ENCODE data around the gene TMEM59L. TPM values are rescaled to one million over a fixed set of nuclear protein-coding genes. Genes with fewer than 3 reads are reported as not detected.

Gene TMEM59L
- total RNA-seq, 2 donors from 2014 or later, result 3.2 to 6.5 TPM

DNA sequence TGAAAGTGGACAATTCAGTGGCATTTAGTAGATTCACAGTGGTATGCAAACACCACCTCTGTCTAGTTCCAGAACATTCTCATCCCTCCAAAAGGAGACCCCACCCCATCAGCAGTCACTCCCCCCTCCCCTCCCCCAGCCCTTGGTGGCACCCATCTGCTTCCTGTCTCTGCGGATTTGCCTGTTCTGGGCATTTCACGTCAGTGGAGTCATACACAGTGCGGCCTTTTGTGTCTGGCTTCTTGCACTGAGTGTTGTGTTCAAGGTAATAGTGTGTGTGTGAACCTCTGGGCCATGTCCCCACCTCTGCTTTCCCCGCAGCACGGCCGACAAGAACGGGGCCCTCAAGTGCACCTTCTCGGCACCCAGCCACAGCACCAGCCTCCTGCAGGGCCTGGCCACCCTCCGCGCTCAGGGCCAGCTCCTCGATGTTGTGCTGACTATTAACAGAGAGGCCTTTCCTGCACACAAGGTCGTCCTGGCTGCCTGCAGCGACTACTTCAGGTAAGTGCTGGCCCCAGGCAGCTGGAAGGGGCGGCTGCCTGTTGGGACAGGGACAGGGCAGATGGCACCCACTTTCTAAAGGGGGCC is 51.4 kb downstream of the TMEM59L start:
- TF ChIP-seq CTCF (IDR thresholded peaks at IDR 0.05), result no peak
- ATAC-seq (ENCODE audit: insufficient number of reproducible peaks, low FRiP score, low read depth), result no peak
- Histone ChIP-seq H3K4me1 (ENCODE audit: control insufficient read depth in 1 of 2, low read depth in 2 of 2) (peaks cover 18 to 67% of the 10 kb centered on the region in 2 donors), H3K9me3 (no peaks in the 10 kb centered on the region), H3K4me3 (no peak overlapping the region), H3K36me3 (peaks cover 22% of the 10 kb centered on the region), H3K27me3 (replicated peaks; ENCODE audit: insufficient read depth) (no peaks in the 10 kb centered on the region), H3K27ac (peak overlapping the region; percentile 57 to 74)
- DNase-seq (ENCODE audit: low spot score), result no peak

GRCh38 chr19:18665771-18666202 is 53.1 kb downstream of the TMEM59L start:
- no peaks in the 10 kb centered on the region for H3K27me3 ChIP-seq (replicated peaks; ENCODE audit: insufficient read depth)
- no peak overlapping the region for H3K4me3 ChIP-seq
- DNase-seq (ENCODE audit: low spot score), result no peak
- peaks cover 29% of the 10 kb centered on the region for H3K36me3 ChIP-seq
- peaks cover 9 to 50% of the 10 kb centered on the region in 2 donors for H3K4me1 ChIP-seq (ENCODE audit: control insufficient read depth in 1 of 2, low read depth in 2 of 2)
- H3K9me3 ChIP-seq, result no peaks in the 10 kb centered on the region
- ATAC-seq (ENCODE audit: insufficient number of reproducible peaks, low FRiP score, low read depth), result no peak
- H3K27ac ChIP-seq, result peak overlapping the region; percentile 76 to 86
- TF ChIP-seq CTCF (IDR thresholded peaks at IDR 0.05), result no peak

- Histone ChIP-seq H3K4me1 (ENCODE audit: control insufficient read depth in 1 of 2, low read depth in 2 of 2) (peaks cover 7 to 45% of the 10 kb centered on the region in 2 donors), H3K27me3 (replicated peaks; ENCODE audit: insufficient read depth) (no peaks in the 10 kb centered on the region), H3K4me3 (no peak overlapping the region), H3K36me3 (peaks cover 29% of the 10 kb centered on the region), H3K9me3 (no peaks in the 10 kb centered on the region), H3K27ac (peak overlapping the region; percentile 76 to 86)
- no peak for ATAC-seq (ENCODE audit: insufficient number of reproducible peaks, low FRiP score, low read depth)
- DNase-seq (ENCODE audit: low spot score), result no peak
- no peak for TF ChIP-seq CTCF (IDR thresholded peaks at IDR 0.05)
These were observed 53.6 kb downstream of the TMEM59L start for GRCh38 chr19:18666317-18666716.

DNA sequence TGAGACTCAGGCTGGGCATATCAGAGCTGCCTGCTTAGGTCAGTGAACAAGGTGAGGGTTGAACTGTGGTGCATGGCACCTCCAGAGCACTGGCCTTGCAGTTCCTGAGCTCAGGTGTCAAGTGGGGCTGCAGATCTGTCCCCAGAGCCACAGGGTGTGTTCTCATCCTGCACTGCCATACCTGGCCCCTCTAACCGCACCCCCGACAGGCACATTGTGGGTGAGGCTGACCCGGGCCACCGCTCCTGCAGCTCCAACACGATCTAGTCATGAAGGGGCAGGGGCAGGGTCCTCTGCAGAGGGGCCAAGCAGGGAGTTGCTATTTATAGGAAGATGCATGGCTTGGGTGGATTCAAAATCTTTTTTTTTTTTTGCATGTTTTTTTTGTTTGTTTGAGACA is 54.1 kb downstream of the TMEM59L start:
- H3K9me3 ChIP-seq, result no peaks in the 10 kb centered on the region
- no peak for TF ChIP-seq CTCF (IDR thresholded peaks at IDR 0.05)
- ATAC-seq (ENCODE audit: insufficient number of reproducible peaks, low FRiP score, low read depth), result no peak
- H3K27ac ChIP-seq, result peak overlapping the region; percentile 76 to 86
- H3K4me1 ChIP-seq (ENCODE audit: control insufficient read depth in 1 of 2, low read depth in 2 of 2), result peaks cover 7 to 45% of the 10 kb centered on the region in 2 donors
- H3K27me3 ChIP-seq (replicated peaks; ENCODE audit: insufficient read depth), result no peaks in the 10 kb centered on the region
- peaks cover 29% of the 10 kb centered on the region for H3K36me3 ChIP-seq
- no peak for DNase-seq (ENCODE audit: low spot score)
- no peak overlapping the region for H3K4me3 ChIP-seq

- peaks cover 7 to 45% of the 10 kb centered on the region in 2 donors for H3K4me1 ChIP-seq (ENCODE audit: control insufficient read depth in 1 of 2, low read depth in 2 of 2)
- no peaks in the 10 kb centered on the region for H3K27me3 ChIP-seq (replicated peaks; ENCODE audit: insufficient read depth)
- ATAC-seq (ENCODE audit: insufficient number of reproducible peaks, low FRiP score, low read depth) (no peak), DNase-seq (ENCODE audit: low spot score) (no peak)
- TF ChIP-seq CTCF (IDR thresholded peaks at IDR 0.05), result no peak
- peaks cover 29% of the 10 kb centered on the region for H3K36me3 ChIP-seq
- H3K4me3 ChIP-seq, result no peak overlapping the region
- H3K9me3 ChIP-seq, result no peaks in the 10 kb centered on the region
- H3K27ac ChIP-seq, result no peak overlapping the region
These were observed 55.0 kb downstream of the TMEM59L start for GRCh38 chr19:18667531-18668251.

Data from thoracic aorta (tissue), 2 donors.